Astrocyte (in vitro differentiated cells and primary cell): ENCODE data around the gene C16orf96. TPM values are rescaled to one million over a fixed set of nuclear protein-coding genes. Genes with fewer than 3 reads are reported as not detected.

Experiments used
- DNase-seq: peaks from one replicate; pipeline ENCODE4 v3.0.0-alpha.2; 2010; ENCODE audit warnings: low read depth
- FAIRE-seq: peaks from 2 replicates; lab custom pipeline; 2011; peaks lifted over from hg19 to GRCh38; lab: Jason Lieb, UNC
- H2AFZ ChIP-seq: 2 replicates; pipeline ENCODE4 v1.6.0; 2012; ENCODE audit warnings: low read depth, low read length, inconsistent platforms
- H3K27ac ChIP-seq: 2 replicates; pipeline ENCODE4 v1.5.1; 2011; ENCODE audit warnings: low read depth, low read length, inconsistent platforms
- H3K27me3 ChIP-seq: 2 replicates; pipeline ENCODE4 v1.6.0; 2011; ENCODE audit warnings: low read length, inconsistent platforms; ENCODE audit not compliant: insufficient read depth
- H3K36me3 ChIP-seq: 2 replicates; pipeline ENCODE4 v1.5.1; 2011; ENCODE audit warnings: low read length, inconsistent platforms; ENCODE audit not compliant: insufficient read depth
- H3K4me1 ChIP-seq: 2 replicates; pipeline ENCODE4 v1.5.1; 2011; ENCODE audit warnings: low read length, inconsistent platforms; ENCODE audit not compliant: insufficient read depth
- H3K4me2 ChIP-seq: 2 replicates; pipeline ENCODE4 v1.6.0; 2012; ENCODE audit warnings: low read length, inconsistent platforms
- H3K4me3 ChIP-seq: 2 replicates; pipeline ENCODE4 v1.5.1; 2011; ENCODE audit warnings: low read depth, mild to moderate bottlenecking, low read length, inconsistent platforms; ENCODE audit not compliant: insufficient read depth
- H3K79me2 ChIP-seq: 2 replicates; pipeline ENCODE4 v1.6.0; 2012; ENCODE audit warnings: mild to moderate bottlenecking, low read length, inconsistent platforms; ENCODE audit not compliant: insufficient read depth
- H3K9ac ChIP-seq: 2 replicates; pipeline ENCODE4 v1.6.0; 2012; ENCODE audit warnings: mild to moderate bottlenecking, low read length, inconsistent platforms
- H3K9me3 ChIP-seq: 2 replicates; pipeline ENCODE4 v1.5.1; 2012; ENCODE audit warnings: low read depth, mild to moderate bottlenecking, low read length, inconsistent platforms; ENCODE audit not compliant: insufficient read depth
- H4K20me1 ChIP-seq: 2 replicates; pipeline ENCODE4 v1.6.0; 2012; ENCODE audit warnings: low read length, inconsistent platforms; ENCODE audit not compliant: insufficient read depth
- H3K27ac Mint-ChIP-seq: one replicate; pipeline ENCODE4 v1.8.0; 2021; ENCODE audit warnings: mild to moderate bottlenecking, mixed read lengths; ENCODE audit not compliant: unreplicated experiment
- H3K27me3 Mint-ChIP-seq: one replicate; pipeline ENCODE4 v1.8.0; 2021; ENCODE audit warnings: low read depth, mixed read lengths; ENCODE audit not compliant: unreplicated experiment
- H3K36me3 Mint-ChIP-seq: one replicate; pipeline ENCODE4 v1.8.0; 2021; ENCODE audit warnings: low read depth, mixed read lengths; ENCODE audit not compliant: unreplicated experiment
- H3K4me1 Mint-ChIP-seq: one replicate; pipeline ENCODE4 v1.8.0; 2021; ENCODE audit warnings: low read depth, mixed read lengths; ENCODE audit not compliant: unreplicated experiment
- H3K4me3 Mint-ChIP-seq: one replicate; pipeline ENCODE4 v1.8.0; 2021; ENCODE audit warnings: mild to moderate bottlenecking, moderate library complexity, mixed read lengths; ENCODE audit not compliant: unreplicated experiment
- H3K9me3 Mint-ChIP-seq: one replicate; pipeline ENCODE4 v1.8.0; 2021; ENCODE audit warnings: mild to moderate bottlenecking, mixed read lengths; ENCODE audit not compliant: unreplicated experiment
- CTCF ChIP-seq: IDR thresholded peaks from 2 replicates; pipeline ENCODE4 v1.5.1; 2011; ENCODE audit warnings: low read depth, mild to moderate bottlenecking, inconsistent platforms, low read length, moderate library complexity; ENCODE audit not compliant: insufficient read depth
- EZH2 ChIP-seq: IDR thresholded peaks from 2 replicates; pipeline ENCODE4 v1.6.1; 2012; ENCODE audit warnings: mild to moderate bottlenecking, low read length, inconsistent platforms; ENCODE audit not compliant: insufficient read depth
- total RNA-seq: library from RNA; stranded (reverse); gene quantifications from 2 replicates; pipeline ENCODE4 v1.2.1, GENCODE V29; 2021

C16orf96 gene
- total RNA-seq, 1 donor from 2014 or later: 0.20 TPM

GRCh38 chr16:4588961-4589360 is 32.8 kb downstream of the C16orf96 start:
- FAIRE-seq: no peak
- peaks cover 2% of the 10 kb centered on the region for H3K9me3 Mint-ChIP-seq
- TF ChIP-seq CTCF: no peak
- no peak for TF ChIP-seq EZH2

GRCh38 chr16:4591191-4591590 is 35.1 kb downstream of the C16orf96 start:
- no peak for FAIRE-seq
- H3K27ac Mint-ChIP-seq: no peak overlapping the region
- no peak overlapping the region for H3K4me3 Mint-ChIP-seq
- peaks cover 25% of the 10 kb centered on the region for H3K27me3 Mint-ChIP-seq
- TF ChIP-seq EZH2 (no peak), CTCF (no peak)
- H3K9ac ChIP-seq: no peak overlapping the region
- no peak for DNase-seq
- no peaks in the 10 kb centered on the region for H3K36me3 Mint-ChIP-seq
- H3K4me3 ChIP-seq: no peak overlapping the region
- no peaks in the 10 kb centered on the region for H3K9me3 ChIP-seq
- H2AFZ ChIP-seq: no peak overlapping the region
- H3K4me1 Mint-ChIP-seq: no peaks in the 10 kb centered on the region
- H3K4me1 ChIP-seq: no peaks in the 10 kb centered on the region
- no peaks in the 10 kb centered on the region for H3K36me3 ChIP-seq
- peaks cover 9% of the 10 kb centered on the region for H3K27me3 ChIP-seq
- H3K4me2 ChIP-seq: no peak overlapping the region
- H3K79me2 ChIP-seq: no peaks in the 10 kb centered on the region
- peaks cover 2% of the 10 kb centered on the region for H3K9me3 Mint-ChIP-seq
- no peaks in the 10 kb centered on the region for H4K20me1 ChIP-seq
- H3K27ac ChIP-seq: no peak overlapping the region

More at GRCh38 chr16:4588961-4589360, 32.8 kb downstream of the C16orf96 start:
- H3K4me2 ChIP-seq: no peak overlapping the region
- no peaks in the 10 kb centered on the region for H3K36me3 ChIP-seq
- no peak overlapping the region for H3K27ac Mint-ChIP-seq
- H3K79me2 ChIP-seq: no peaks in the 10 kb centered on the region
- H3K27me3 Mint-ChIP-seq: peaks cover 23% of the 10 kb centered on the region
- no peaks in the 10 kb centered on the region for H3K36me3 Mint-ChIP-seq
- no peak overlapping the region for H3K9ac ChIP-seq
- H3K27me3 ChIP-seq: peaks cover 9% of the 10 kb centered on the region
- H3K4me3 ChIP-seq: no peak overlapping the region
- H3K4me1 Mint-ChIP-seq: no peaks in the 10 kb centered on the region
- no peak overlapping the region for H2AFZ ChIP-seq
- no peak overlapping the region for H3K4me3 Mint-ChIP-seq
- no peaks in the 10 kb centered on the region for H3K4me1 ChIP-seq
- no peaks in the 10 kb centered on the region for H4K20me1 ChIP-seq
- no peaks in the 10 kb centered on the region for H3K9me3 ChIP-seq
- DNase-seq: no peak
- H3K27ac ChIP-seq: no peak overlapping the region

GRCh38 chr16:4591706-4592470 is 35.7 kb downstream of the C16orf96 start:
- H3K4me2 ChIP-seq: no peak overlapping the region
- Mint-ChIP-seq H3K4me1 (no peaks in the 10 kb centered on the region), H3K4me3 (no peak overlapping the region), H3K36me3 (no peaks in the 10 kb centered on the region), H3K27me3 (peaks cover 19% of the 10 kb centered on the region), H3K27ac (no peak overlapping the region), H3K9me3 (peaks cover 2% of the 10 kb centered on the region)
- no peak overlapping the region for H2AFZ ChIP-seq
- no peak for DNase-seq
- H4K20me1 ChIP-seq: no peaks in the 10 kb centered on the region
- no peak overlapping the region for H3K9ac ChIP-seq
- TF ChIP-seq CTCF (no peak), EZH2 (no peak)
- H3K27me3 ChIP-seq: peaks cover 4% of the 10 kb centered on the region
- H3K9me3 ChIP-seq: no peaks in the 10 kb centered on the region
- H3K4me1 ChIP-seq: no peaks in the 10 kb centered on the region
- H3K79me2 ChIP-seq: no peaks in the 10 kb centered on the region
- no peaks in the 10 kb centered on the region for H3K36me3 ChIP-seq
- no peak overlapping the region for H3K27ac ChIP-seq
- FAIRE-seq: no peak
- no peak overlapping the region for H3K4me3 ChIP-seq
